Esophagus muscularis mucosa (tissue), 4 donors: ENCODE measurements around the gene HNRNPA1. TPM values are rescaled to one million over a fixed set of nuclear protein-coding genes. Genes with fewer than 3 reads are reported as not detected.

Source experiments
- DNase-seq: peaks from one replicate; pipeline ENCODE4 v3.0.0-alpha.2; 2017; ENCODE audit errors: extremely low spot score
- H3K27ac ChIP-seq, 4 donors: fragments of 200-600 bp; sonication (generic); replicated peaks in 1 of 4; 1 replicate in 3 of 4; 2 replicates in 1 of 4; pipeline ENCODE4 v1.5.1; 2016 to 2019; ENCODE audit warnings: mild to moderate bottlenecking in 1 of 4
- H3K27me3 ChIP-seq, 4 donors: fragments of 200-600 bp; sonication (generic); one replicate each; pipeline versions ENCODE4 v1.5.1 to v1.6.0; 2016 to 2019
- H3K36me3 ChIP-seq, 4 donors: fragments of 200-600 bp; sonication (generic); one replicate each; pipeline ENCODE4 v1.5.1; 2016 to 2019
- H3K4me1 ChIP-seq, 4 donors: fragments of 200-600 bp; sonication (generic); one replicate each; pipeline ENCODE4 v1.5.1; 2016 to 2019
- H3K4me3 ChIP-seq, 4 donors: fragments of 200-600 bp; sonication (generic); 1 replicate in 2 of 4; 2 replicates in 2 of 4; pipeline ENCODE4 v1.5.1; 2016 to 2019; ENCODE audit warnings: mild to moderate bottlenecking in 4 of 4, moderate library complexity in 1 of 4
- H3K9me3 ChIP-seq, 4 donors: fragments of 200-600 bp; sonication (generic); 1 replicate in 3 of 4; 2 replicates in 1 of 4; pipeline ENCODE4 v1.5.1; 2016 to 2019
- EP300 ChIP-seq: sonication (generic); formaldehyde crosslinking; IDR thresholded peaks from one replicate; pipeline ENCODE4 v1.6.1; 2017; ENCODE audit warnings: antibody characterized with exemption
- POLR2A ChIP-seq: fragments of 450-650 bp; IDR thresholded peaks from one replicate; pipeline ENCODE4 v1.6.1; 2017; ENCODE audit warnings: antibody characterized with exemption, moderate library complexity, mild to moderate bottlenecking, low read depth
- POLR2AphosphoS5 ChIP-seq, 2 donors: sonication (generic); formaldehyde crosslinking; IDR thresholded peaks; one replicate each; pipeline ENCODE4 v1.6.1; 2017; ENCODE audit warnings: antibody characterized with exemption in 2 of 2
- WGBS: methylation state at CpG from one replicate; pipeline ENCODE4 v1.1.5; 2018; 5-methylcytosine and 5-hydroxymethylcytosine counted together
- intact Hi-C: fragments of 100-400 bp; cut with DNase I; formaldehyde crosslinking; loops from one replicate; pipeline ENCODE4 v1.15.1; 2023
- total RNA-seq, 4 donors: library from RNA; depleted of rRNA; stranded (reverse); fragments of >200 nt; gene quantifications; one replicate each; pipeline versions ENCODE4 v1.1.0 to v1.2.1, GENCODE V29; 2016
- TF ChIP-seq, protein P1 (sequence below), 3 experiments: fragments of 200-600 bp in 2 of 3; fragments of 450-650 bp in 1 of 3; sonication (generic) in 2 of 3; IDR thresholded peaks; one replicate each; pipeline ENCODE4 v1.5.1; 2017 to 2019; ENCODE audit warnings: antibody characterized with exemption in 3 of 3, mild to moderate bottlenecking in 2 of 3, moderate library complexity in 1 of 3

The HNRNPA1 gene
- total RNA-seq, 4 donors from 2014 or later = 216 to 368 (median 270) TPM

GRCh38 chr12:54253240-54253639 is 27.3 kb upstream of the HNRNPA1 start:
- Histone ChIP-seq H3K27ac (no peak overlapping the region), H3K27me3 (no peaks in the 10 kb centered on the region), H3K4me3 (no peak overlapping the region), H3K36me3 (peaks cover 8 to 65% (median 43%) of the 10 kb centered on the region in 4 donors), H3K9me3 (no peaks in the 10 kb centered on the region), H3K4me1 (peaks cover 17 to 37% (median 33%) of the 10 kb centered on the region in 4 donors)
- TF ChIP-seq POLR2A = no peak
- no peak for TF ChIP-seq POLR2AphosphoS5 (IDR thresholded peaks at IDR 0.05)
- TF ChIP-seq, protein P1, sequence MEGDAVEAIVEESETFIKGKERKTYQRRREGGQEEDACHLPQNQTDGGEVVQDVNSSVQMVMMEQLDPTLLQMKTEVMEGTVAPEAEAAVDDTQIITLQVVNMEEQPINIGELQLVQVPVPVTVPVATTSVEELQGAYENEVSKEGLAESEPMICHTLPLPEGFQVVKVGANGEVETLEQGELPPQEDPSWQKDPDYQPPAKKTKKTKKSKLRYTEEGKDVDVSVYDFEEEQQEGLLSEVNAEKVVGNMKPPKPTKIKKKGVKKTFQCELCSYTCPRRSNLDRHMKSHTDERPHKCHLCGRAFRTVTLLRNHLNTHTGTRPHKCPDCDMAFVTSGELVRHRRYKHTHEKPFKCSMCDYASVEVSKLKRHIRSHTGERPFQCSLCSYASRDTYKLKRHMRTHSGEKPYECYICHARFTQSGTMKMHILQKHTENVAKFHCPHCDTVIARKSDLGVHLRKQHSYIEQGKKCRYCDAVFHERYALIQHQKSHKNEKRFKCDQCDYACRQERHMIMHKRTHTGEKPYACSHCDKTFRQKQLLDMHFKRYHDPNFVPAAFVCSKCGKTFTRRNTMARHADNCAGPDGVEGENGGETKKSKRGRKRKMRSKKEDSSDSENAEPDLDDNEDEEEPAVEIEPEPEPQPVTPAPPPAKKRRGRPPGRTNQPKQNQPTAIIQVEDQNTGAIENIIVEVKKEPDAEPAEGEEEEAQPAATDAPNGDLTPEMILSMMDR (IDR thresholded peaks at IDR 0.05) = no peak
- TF ChIP-seq EP300 = no peak
- no peak for DNase-seq
- intact Hi-C loops = loop anchor here (5.0 kb wide), 2 partner anchors 69 to 109 kb away; partner anchors contain the start of gene GPR84
- WGBS = 87% methylated on average over 4 of the region's 4 CpGs

DNA sequence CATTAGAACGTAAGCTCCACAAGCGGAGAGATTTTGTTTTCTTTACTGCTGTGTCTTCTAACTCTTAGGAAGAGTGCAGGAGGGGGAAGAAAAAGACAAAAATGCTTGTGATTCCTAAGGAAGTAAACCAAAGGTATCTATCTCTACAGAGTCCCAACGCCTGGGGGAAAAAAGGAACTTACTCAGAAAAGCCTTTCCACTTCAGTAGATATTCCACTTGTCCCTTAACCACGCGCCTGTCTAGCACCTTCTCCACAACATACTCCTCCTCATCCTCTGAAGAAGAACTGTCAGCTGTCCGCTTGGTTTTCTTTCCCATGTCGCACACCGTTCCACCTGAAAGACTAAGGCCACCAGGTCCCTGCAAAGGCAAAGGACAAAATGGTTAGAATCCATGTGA is 23.2 kb upstream of the HNRNPA1 start:
- no peak for TF ChIP-seq EP300
- TF ChIP-seq, protein P1 (IDR thresholded peaks at IDR 0.05) = no peak
- no peak for TF ChIP-seq POLR2A
- TF ChIP-seq POLR2AphosphoS5 (IDR thresholded peaks at IDR 0.05) = no peak
- Histone ChIP-seq H3K36me3 (peaks cover 8 to 43% (median 30%) of the 10 kb centered on the region in 4 donors), H3K27me3 (no peaks in the 10 kb centered on the region), H3K4me3 (no peak overlapping the region), H3K9me3 (no peaks in the 10 kb centered on the region), H3K4me1 (peaks cover 30 to 68% (median 54%) of the 10 kb centered on the region in 4 donors), H3K27ac (peak overlapping the region; percentile 84 to 87 (median 86))
- intact Hi-C loops = no loop called here
- WGBS = 89% methylated on average over 8 of the region's 8 CpGs
- DNase-seq = no peak

- intact Hi-C loops = no loop called here
- H3K36me3 ChIP-seq = peaks cover 8 to 38% (median 28%) of the 10 kb centered on the region in 4 donors
- H3K4me1 ChIP-seq = peaks cover 34 to 75% (median 59%) of the 10 kb centered on the region in 4 donors
- no peaks in the 10 kb centered on the region for H3K9me3 ChIP-seq
- TF ChIP-seq POLR2A (no peak), POLR2AphosphoS5 (IDR thresholded peaks at IDR 0.05) (no peak), EP300 (no peak)
- TF ChIP-seq, protein P1 (IDR thresholded peaks at IDR 0.05) = no peak
- no peak overlapping the region for H3K4me3 ChIP-seq
- no peaks in the 10 kb centered on the region for H3K27me3 ChIP-seq
- peak overlapping the region; percentile 84 to 87 (median 86) for H3K27ac ChIP-seq
- no peak for DNase-seq
Measured at GRCh38 chr12:54258201-54258681, 22.3 kb upstream of the HNRNPA1 start.

GRCh38 chr12:54259194-54260011 is 21.1 kb upstream of the HNRNPA1 start:
- no peak for DNase-seq

More at GRCh38 chr12:54259194-54260011, 21.1 kb upstream of the HNRNPA1 start:
- Histone ChIP-seq H3K9me3 (no peaks in the 10 kb centered on the region), H3K27ac (peak overlapping the region; percentile 84 to 87 (median 86)), H3K4me1 (peaks cover 34 to 70% (median 58%) of the 10 kb centered on the region in 4 donors), H3K27me3 (no peaks in the 10 kb centered on the region), H3K36me3 (peaks cover 8 to 28% (median 23%) of the 10 kb centered on the region in 4 donors), H3K4me3 (peak overlapping the region; percentile 52 to 57 (median 55))
- intact Hi-C loops = no loop called here
- TF ChIP-seq, protein P1 (IDR thresholded peaks at IDR 0.05) = no peak
- TF ChIP-seq POLR2AphosphoS5 (IDR thresholded peaks at IDR 0.05) = peak; percentile 50 to 77
- 4% methylated on average over 11 of the region's 11 CpGs for WGBS
